Progenitor cell of endocrine pancreas (in vitro differentiated cells): ENCODE measurements around the gene OSGEP. TPM values are rescaled to one million over a fixed set of nuclear protein-coding genes. Genes with fewer than 3 reads are reported as not detected.
A peak's percentile ranks its signal among the peaks of the same experiment; 100 is the strongest.

ENCODE experiments used
- DNase-seq: peaks from one replicate; pipeline ENCODE4 v3.0.0; 2021; ENCODE audit warnings: low spot score; ENCODE audit not compliant: unreplicated experiment
- H3K27ac Mint-ChIP-seq: 2 replicates; pipeline ENCODE4 v1.8.0; 2021; ENCODE audit warnings: mild to moderate bottlenecking, moderate library complexity, mixed read lengths
- H3K27me3 Mint-ChIP-seq: 2 replicates; pipeline ENCODE4 v1.8.0; 2021; ENCODE audit warnings: mixed read lengths
- H3K36me3 Mint-ChIP-seq: 2 replicates; pipeline ENCODE4 v1.8.0; 2022; ENCODE audit warnings: mixed read lengths; ENCODE audit not compliant: insufficient read depth
- H3K4me1 Mint-ChIP-seq: 2 replicates; pipeline ENCODE4 v1.8.0; 2021; ENCODE audit warnings: low read depth, mixed read lengths
- H3K4me3 Mint-ChIP-seq: 2 replicates; pipeline ENCODE4 v1.8.0; 2021; ENCODE audit warnings: low read depth, mild to moderate bottlenecking, moderate library complexity, mixed read lengths
- H3K9me3 Mint-ChIP-seq: 2 replicates; pipeline ENCODE4 v1.8.0; 2021; ENCODE audit warnings: low read depth, mixed read lengths
- total RNA-seq: library from RNA; stranded (reverse); gene quantifications from 2 replicates; pipeline ENCODE4 v1.2.1, GENCODE V29; 2021
- TF ChIP-seq, protein P1 (sequence below): fragments of 200-600 bp; sonication (generic); IDR thresholded peaks from one replicate; pipeline ENCODE4 v1.5.0; 2021; ENCODE audit warnings: antibody characterized with exemption, mild to moderate bottlenecking; ENCODE audit not compliant: unreplicated experiment

The OSGEP gene
- total RNA-seq, 1 donor from 2014 or later = 89.0 TPM

DNA sequence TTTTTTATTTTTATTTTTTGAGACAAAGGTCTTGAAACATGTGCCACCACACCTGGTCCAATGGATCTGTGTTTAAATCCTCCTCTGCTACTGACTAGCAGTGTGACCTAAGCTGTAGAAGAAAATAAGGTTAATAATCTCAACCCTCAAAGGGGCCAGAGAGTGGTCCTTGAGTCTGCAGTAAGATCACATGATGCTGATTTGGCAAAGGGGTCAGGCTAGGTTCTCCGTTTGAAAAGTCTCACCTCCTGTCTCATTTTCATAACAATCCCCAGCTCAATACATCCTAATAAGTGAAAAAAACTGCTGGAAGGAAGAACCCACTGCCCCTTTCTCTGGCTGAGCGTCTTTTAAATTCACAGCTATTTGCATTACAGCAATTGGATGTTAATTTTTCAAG is 33.3 kb downstream of the OSGEP start:
- Mint-ChIP-seq H3K27ac (no peak overlapping the region), H3K36me3 (no peaks in the 10 kb centered on the region), H3K9me3 (no peaks in the 10 kb centered on the region), H3K4me3 (no peak overlapping the region), H3K4me1 (peaks cover 23% of the 10 kb centered on the region), H3K27me3 (no peaks in the 10 kb centered on the region)
- TF ChIP-seq, protein P1, sequence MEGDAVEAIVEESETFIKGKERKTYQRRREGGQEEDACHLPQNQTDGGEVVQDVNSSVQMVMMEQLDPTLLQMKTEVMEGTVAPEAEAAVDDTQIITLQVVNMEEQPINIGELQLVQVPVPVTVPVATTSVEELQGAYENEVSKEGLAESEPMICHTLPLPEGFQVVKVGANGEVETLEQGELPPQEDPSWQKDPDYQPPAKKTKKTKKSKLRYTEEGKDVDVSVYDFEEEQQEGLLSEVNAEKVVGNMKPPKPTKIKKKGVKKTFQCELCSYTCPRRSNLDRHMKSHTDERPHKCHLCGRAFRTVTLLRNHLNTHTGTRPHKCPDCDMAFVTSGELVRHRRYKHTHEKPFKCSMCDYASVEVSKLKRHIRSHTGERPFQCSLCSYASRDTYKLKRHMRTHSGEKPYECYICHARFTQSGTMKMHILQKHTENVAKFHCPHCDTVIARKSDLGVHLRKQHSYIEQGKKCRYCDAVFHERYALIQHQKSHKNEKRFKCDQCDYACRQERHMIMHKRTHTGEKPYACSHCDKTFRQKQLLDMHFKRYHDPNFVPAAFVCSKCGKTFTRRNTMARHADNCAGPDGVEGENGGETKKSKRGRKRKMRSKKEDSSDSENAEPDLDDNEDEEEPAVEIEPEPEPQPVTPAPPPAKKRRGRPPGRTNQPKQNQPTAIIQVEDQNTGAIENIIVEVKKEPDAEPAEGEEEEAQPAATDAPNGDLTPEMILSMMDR = no peak
- DNase-seq = no peak

DNA sequence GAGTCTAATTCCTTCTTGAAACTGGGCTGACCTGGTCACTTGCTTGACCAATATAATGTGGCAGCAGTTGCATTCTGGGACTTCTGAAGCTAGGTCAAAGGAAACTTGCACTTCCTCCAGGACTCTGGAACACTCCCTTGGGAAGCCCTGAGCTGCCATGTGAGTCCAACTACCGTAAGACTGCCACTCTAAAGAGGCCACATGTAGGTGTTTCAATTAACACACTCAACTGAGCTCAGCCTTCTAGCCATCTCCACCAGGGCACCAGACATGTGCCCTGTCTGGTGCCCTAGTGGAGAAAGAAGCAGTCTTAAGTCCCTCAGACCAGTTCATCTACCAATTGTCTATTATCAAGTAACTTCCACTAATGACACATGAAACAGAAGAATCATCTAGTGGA is 35.2 kb downstream of the OSGEP start:
- H3K4me1 Mint-ChIP-seq = peaks cover 26% of the 10 kb centered on the region
- H3K4me3 Mint-ChIP-seq = peak overlapping the region; percentile 40
- no peaks in the 10 kb centered on the region for H3K9me3 Mint-ChIP-seq
- no peaks in the 10 kb centered on the region for H3K36me3 Mint-ChIP-seq
- H3K27me3 Mint-ChIP-seq = no peaks in the 10 kb centered on the region
- TF ChIP-seq, protein P1 = no peak
- H3K27ac Mint-ChIP-seq = peak overlapping the region; percentile 87
- DNase-seq = no peak

DNA sequence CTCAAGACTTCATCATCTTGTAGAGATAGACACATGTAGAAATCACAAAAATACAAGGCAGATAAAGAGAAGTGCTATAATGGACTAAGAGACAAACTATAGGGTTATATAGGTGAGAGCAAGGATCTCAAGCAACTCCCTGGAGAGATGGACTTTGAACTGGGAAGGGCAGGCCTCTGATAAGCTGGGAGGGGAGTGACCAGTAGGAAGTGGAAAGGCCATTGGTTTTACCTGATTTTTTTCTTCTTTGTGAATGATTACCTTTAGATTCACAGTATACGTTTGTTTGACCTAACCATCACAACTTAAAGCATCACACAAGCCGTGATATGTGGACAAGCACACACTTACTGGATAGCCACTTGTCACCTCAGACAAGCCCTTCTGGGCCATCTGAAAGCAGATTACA is 36.1 kb downstream of the OSGEP start:
- Mint-ChIP-seq H3K27ac (peak overlapping the region; percentile 87), H3K4me1 (peaks cover 30% of the 10 kb centered on the region), H3K4me3 (peak overlapping the region; percentile 2), H3K27me3 (no peaks in the 10 kb centered on the region), H3K9me3 (no peaks in the 10 kb centered on the region), H3K36me3 (no peaks in the 10 kb centered on the region)
- DNase-seq = no peak
- TF ChIP-seq, protein P1 = no peak

DNA sequence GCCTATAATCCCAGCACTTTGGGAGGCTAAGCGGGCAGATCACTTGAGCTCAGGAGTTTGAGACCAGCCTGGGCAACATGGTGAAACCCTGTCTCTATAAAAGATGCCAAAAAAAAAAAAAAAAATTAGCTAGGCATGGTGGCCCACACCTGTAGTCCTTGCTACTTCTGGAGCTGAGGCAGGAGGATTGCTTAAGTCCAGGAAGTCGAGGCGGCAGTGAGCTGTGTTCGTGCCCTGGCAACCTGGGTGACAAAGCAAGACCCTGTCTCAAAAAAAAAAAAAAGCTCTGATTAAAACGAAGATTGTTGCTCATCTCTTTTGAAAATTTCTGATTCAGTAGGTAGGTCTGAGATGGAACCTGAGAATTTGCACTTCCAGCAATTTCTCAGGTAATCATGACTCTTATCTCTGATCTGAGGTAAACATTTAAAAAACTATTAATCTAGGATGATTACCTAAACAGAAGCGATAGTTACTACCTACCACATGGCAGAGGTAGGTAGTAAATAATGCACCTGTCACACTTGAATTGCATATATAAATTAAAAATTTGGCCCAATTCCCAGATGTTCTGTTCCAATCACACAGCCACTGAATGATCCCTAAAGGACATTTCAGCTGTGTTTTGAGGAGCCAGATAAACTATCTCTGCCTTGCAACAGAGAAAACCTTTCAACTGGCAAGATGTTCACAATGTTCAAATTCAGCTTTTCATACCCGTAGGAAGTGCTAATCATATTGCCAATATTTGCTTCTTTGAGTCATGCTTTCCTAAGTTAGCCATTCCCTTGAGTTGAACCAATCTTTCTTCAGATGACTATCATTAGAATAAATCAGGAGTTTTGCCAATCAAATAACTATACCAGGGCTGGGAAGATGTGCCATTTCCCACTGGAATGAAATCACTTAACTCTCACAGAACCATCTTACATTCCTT is 37.1 kb downstream of the OSGEP start:
- TF ChIP-seq, protein P1 = no peak
- Mint-ChIP-seq H3K4me1 (peaks cover 35% of the 10 kb centered on the region), H3K4me3 (no peak overlapping the region), H3K27ac (peak overlapping the region; percentile 29), H3K27me3 (no peaks in the 10 kb centered on the region), H3K36me3 (no peaks in the 10 kb centered on the region), H3K9me3 (no peaks in the 10 kb centered on the region)
- no peak for DNase-seq

DNA sequence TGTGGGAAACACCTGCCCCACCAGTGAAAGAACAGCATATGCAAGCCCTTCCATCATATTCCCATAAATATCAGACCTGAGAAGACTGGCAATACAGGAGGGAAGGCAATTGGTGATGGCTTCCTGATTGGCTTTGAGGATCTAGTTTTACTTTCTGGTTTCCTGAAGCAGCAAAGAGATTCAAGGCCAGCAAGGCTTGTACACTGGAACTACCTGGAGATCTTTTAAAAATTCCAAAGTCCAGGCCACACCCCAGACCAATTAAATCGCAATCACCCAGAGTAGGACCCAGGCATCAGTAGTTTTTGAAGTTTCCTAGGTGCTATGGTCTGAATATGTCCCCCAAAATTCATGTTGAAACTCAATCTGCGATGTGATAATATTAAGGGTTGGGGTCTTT is 38.4 kb downstream of the OSGEP start:
- H3K4me3 Mint-ChIP-seq = no peak overlapping the region
- no peak overlapping the region for H3K27ac Mint-ChIP-seq
- H3K36me3 Mint-ChIP-seq = no peaks in the 10 kb centered on the region
- no peaks in the 10 kb centered on the region for H3K27me3 Mint-ChIP-seq
- DNase-seq = no peak
- TF ChIP-seq, protein P1 = no peak
- H3K9me3 Mint-ChIP-seq = no peaks in the 10 kb centered on the region
- H3K4me1 Mint-ChIP-seq = peaks cover 41% of the 10 kb centered on the region
